Naive B cell (primary cell): Measurements from ENCODE around the gene TACC2. TPM values are rescaled to one million over a fixed set of nuclear protein-coding genes. Genes with fewer than 3 reads are reported as not detected.

Source experiments
- ATAC-seq, 2 donors: fragments of 150-1000 bp; cut with Tn5 transposase; 2 replicates each; pipeline ENCODE4 v1.10.0; 2021; ENCODE audit warnings: low read depth in 2 of 2, mild to moderate bottlenecking in 2 of 2, moderate library complexity in 2 of 2
- DNase-seq: peaks from one replicate; pipeline ENCODE4 v3.0.0; 2022
- H3K27ac Mint-ChIP-seq, 6 donors: one replicate each; pipeline ENCODE4 v1.8.0; 2020 to 2022; ENCODE audit warnings: mild to moderate bottlenecking in 6 of 6, mixed read lengths in 6 of 6, moderate library complexity in 5 of 6, inconsistent platforms in 2 of 6
- H3K27me3 Mint-ChIP-seq, 3 donors: one replicate each; pipeline ENCODE4 v1.8.0; 2021 to 2022; ENCODE audit warnings: mixed read lengths in 3 of 3, mild to moderate bottlenecking in 1 of 3
- H3K36me3 Mint-ChIP-seq, 2 donors: one replicate each; pipeline ENCODE4 v1.8.0; 2020 to 2022; ENCODE audit warnings: mixed read lengths in 2 of 2, inconsistent platforms in 1 of 2, mild to moderate bottlenecking in 1 of 2
- H3K4me1 Mint-ChIP-seq, 3 donors: one replicate each; pipeline ENCODE4 v1.8.0; 2020 to 2022; ENCODE audit warnings: mixed read lengths in 3 of 3, inconsistent platforms in 1 of 3, mild to moderate bottlenecking in 1 of 3, moderate library complexity in 1 of 3
- H3K4me3 Mint-ChIP-seq, 8 donors: one replicate each; pipeline ENCODE4 v1.8.0; 2020 to 2022; ENCODE audit warnings: mild to moderate bottlenecking in 8 of 8, mixed read lengths in 8 of 8, moderate library complexity in 8 of 8, inconsistent platforms in 2 of 8
- H3K9me3 Mint-ChIP-seq, 7 donors: one replicate each; pipeline ENCODE4 v1.8.0; 2020 to 2022; ENCODE audit warnings: mixed read lengths in 7 of 7, mild to moderate bottlenecking in 5 of 7, inconsistent platforms in 2 of 7, moderate library complexity in 1 of 7
- polyA plus RNA-seq, 6 donors: library from polyadenylated mRNA; unstranded; fragments of 300-500 nt; fragmentation: Illumina TruSeq; gene quantifications; one replicate each; pipeline ENCODE4 v1.2.3, GENCODE V29; 2021; ENCODE audit warnings: low read depth in 6 of 6

Gene TACC2
- polyA plus RNA-seq, 6 donors from 2014 or later: not detected

- no peak overlapping the region for H3K4me3 Mint-ChIP-seq
- no peaks in the 10 kb centered on the region for H3K36me3 Mint-ChIP-seq
- DNase-seq (no peak), ATAC-seq (no peak)
- H3K9me3 Mint-ChIP-seq: no peaks in the 10 kb centered on the region
- H3K27me3 Mint-ChIP-seq: peaks cover 23 to 33% (median 29%) of the 10 kb centered on the region in 3 donors
- H3K4me1 Mint-ChIP-seq: peaks cover 0 to 2% (median 0%) of the 10 kb centered on the region in 3 donors
- H3K27ac Mint-ChIP-seq: no peak overlapping the region
Observed at GRCh38 chr10:122152544-122152943, 163.6 kb downstream of the TACC2 start.

DNA sequence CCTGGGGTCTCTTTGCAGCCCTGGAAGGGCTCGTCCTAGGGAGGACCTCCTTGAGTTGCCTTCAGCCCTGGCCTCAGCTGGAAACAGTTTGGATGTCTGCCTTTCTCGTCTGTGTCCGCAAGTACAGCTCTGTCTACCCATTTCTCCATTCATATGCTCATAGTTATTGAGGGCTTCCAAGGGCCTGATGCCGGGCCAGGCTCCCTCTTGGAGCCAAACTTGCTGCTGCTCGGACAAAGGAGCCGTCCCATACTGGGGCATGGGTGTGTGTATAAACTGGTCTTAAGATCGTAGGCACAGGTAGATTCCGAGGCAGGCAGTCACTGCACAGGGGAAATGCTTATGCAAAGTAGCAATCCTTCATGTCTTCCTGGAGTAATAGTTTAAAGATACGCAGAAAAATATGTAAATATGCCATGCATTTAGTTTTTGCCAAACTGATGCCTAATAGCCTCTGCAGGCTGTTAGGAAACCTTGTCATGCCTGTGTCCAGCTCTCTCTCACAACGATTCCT lies 165.1 kb downstream of the TACC2 start:
- peaks cover 32 to 48% (median 40%) of the 10 kb centered on the region in 3 donors for H3K27me3 Mint-ChIP-seq

GRCh38 chr10:122154545-122155366 lies 165.8 kb downstream of the TACC2 start:
- Mint-ChIP-seq H3K27me3 (peaks cover 37 to 53% (median 40%) of the 10 kb centered on the region in 3 donors), H3K9me3 (no peaks in the 10 kb centered on the region), H3K4me3 (no peak overlapping the region), H3K4me1 (no peaks in the 10 kb centered on the region), H3K36me3 (no peaks in the 10 kb centered on the region), H3K27ac (no peak overlapping the region)
- ATAC-seq (no peak), DNase-seq (no peak)

More for the DNA sequence above, 165.1 kb downstream of the TACC2 start:
- no peak overlapping the region for H3K4me3 Mint-ChIP-seq
- H3K27ac Mint-ChIP-seq: no peak overlapping the region
- no peaks in the 10 kb centered on the region for H3K36me3 Mint-ChIP-seq
- ATAC-seq: no peak
- no peaks in the 10 kb centered on the region for H3K9me3 Mint-ChIP-seq
- peaks cover 0 to 2% (median 0%) of the 10 kb centered on the region in 3 donors for H3K4me1 Mint-ChIP-seq
- no peak for DNase-seq

DNA sequence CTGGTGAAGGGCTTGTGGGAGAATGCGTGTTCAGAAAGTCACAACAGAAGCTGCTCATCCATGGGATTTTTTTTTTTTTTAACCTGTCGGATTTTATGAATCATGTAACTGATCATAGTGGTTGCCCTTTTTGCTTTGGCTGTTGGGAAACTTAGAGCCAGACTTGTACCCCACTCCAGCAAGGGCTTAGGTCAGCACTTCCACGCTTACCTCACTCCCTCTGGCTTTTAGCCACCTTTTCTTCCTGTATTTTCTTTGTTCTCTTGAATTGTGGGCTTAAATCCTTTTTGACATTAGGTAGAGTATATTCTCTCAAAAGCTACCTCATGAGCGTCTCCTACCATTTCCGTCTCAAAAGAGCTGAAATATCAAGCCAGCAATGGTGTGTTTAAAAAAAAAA lies 168.5 kb downstream of the TACC2 start:
- Mint-ChIP-seq H3K4me1 (peaks cover 0 to 3% (median 0%) of the 10 kb centered on the region in 3 donors), H3K27ac (no peak overlapping the region), H3K9me3 (no peaks in the 10 kb centered on the region), H3K36me3 (no peaks in the 10 kb centered on the region), H3K4me3 (no peak overlapping the region), H3K27me3 (peaks cover 49 to 61% (median 58%) of the 10 kb centered on the region in 3 donors)
- ATAC-seq: no peak
- DNase-seq: no peak

DNA sequence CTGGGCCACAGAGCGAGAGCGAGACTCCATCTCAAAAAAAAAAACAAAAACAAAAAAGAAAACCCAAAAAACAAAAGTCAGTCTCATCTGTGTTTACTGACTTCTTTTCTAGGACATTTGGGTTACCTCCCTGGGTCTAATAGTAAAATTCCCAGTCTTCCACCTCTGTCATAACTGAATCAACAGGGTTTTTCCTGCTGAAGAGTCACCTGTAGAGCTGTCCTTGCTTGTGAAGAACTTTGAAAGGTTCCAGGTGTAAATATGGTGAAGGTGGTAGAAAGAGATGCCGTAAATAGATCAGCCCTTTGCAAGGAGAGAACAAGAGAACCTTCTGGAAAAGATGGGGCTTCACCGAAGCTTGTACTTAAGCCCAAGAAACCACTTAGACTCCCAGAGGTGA lies 169.4 kb downstream of the TACC2 start:
- DNase-seq (no peak), ATAC-seq (no peak)
- Mint-ChIP-seq H3K4me1 (peaks cover 0 to 5% (median 3%) of the 10 kb centered on the region in 3 donors), H3K27me3 (peaks cover 50 to 70% (median 64%) of the 10 kb centered on the region in 3 donors), H3K4me3 (no peak overlapping the region), H3K27ac (no peak overlapping the region), H3K36me3 (no peaks in the 10 kb centered on the region), H3K9me3 (no peaks in the 10 kb centered on the region)

DNA sequence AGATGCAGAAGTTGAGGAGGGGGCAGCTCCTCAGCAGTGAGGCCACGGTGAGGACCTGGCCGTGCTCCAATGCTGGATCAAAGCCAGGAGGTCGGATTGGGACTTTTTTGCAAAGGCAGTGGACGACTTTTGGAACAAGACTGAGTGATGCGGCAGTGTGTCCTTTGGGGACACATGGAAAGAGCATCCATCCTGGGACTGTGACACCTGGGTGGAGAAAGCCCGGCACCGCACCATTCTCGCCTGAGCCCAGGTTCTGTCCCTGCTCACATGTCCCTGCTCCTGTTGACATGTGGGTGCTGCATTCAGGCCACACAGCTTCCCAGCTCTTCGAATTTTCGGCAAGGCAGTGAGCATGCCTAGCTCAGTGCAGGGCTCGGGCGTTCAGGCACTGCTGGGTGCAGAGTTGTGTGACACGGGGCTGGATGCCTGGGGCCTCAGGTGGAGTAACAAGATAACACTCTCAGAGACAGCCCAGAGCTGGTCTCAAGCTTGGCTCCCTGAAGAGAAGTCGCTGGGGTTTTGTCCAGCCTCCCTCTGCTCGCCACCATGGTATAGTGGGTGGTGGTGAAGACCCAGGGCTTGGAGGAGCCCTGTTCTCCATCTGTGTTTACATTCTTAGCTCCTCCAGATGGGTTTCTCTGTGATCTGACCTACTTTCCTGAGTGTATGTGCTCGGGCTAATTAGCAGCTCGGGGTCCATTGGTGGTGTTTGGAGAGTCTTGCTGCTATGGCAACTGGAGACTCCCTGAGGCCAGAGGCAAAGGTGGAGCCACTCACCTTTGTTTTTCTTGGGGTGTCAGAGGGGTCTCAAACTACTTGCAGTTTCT lies 170.4 kb downstream of the TACC2 start:
- DNase-seq: no peak
- Mint-ChIP-seq H3K27me3 (peaks cover 48 to 72% (median 71%) of the 10 kb centered on the region in 3 donors), H3K9me3 (no peaks in the 10 kb centered on the region), H3K36me3 (no peaks in the 10 kb centered on the region), H3K27ac (peak overlapping the region in 2 of 6 donors; percentile 9 to 86), H3K4me3 (no peak overlapping the region), H3K4me1 (peaks cover 0 to 12% (median 8%) of the 10 kb centered on the region in 3 donors)
- ATAC-seq: no peak

DNA sequence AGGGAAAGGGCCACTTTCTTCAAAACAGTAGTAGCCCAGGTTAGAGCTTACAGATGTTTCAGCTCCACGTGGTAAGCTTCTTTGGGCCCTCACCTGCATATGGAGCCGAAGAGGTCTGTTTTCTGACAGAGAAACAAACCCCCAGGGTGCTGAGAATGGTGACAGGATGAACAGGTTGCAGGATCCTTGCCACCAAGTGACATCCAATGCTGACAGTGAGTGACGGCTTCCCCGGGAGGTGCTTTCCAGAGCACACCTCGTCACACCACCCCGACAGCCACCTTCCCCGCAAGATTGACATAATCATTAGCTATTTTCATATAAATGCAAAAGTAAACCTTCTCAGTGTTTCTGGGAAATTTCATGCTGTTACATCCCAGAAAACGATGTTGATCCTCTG lies 172.8 kb downstream of the TACC2 start:
- no peak for ATAC-seq
- Mint-ChIP-seq H3K4me1 (peaks cover 5 to 18% (median 11%) of the 10 kb centered on the region in 3 donors), H3K27ac (no peak overlapping the region), H3K36me3 (peaks cover 0 to 8% of the 10 kb centered on the region in 2 donors), H3K27me3 (peaks cover 64 to 90% (median 84%) of the 10 kb centered on the region in 3 donors), H3K4me3 (no peak overlapping the region), H3K9me3 (no peaks in the 10 kb centered on the region)
- DNase-seq: no peak

DNA sequence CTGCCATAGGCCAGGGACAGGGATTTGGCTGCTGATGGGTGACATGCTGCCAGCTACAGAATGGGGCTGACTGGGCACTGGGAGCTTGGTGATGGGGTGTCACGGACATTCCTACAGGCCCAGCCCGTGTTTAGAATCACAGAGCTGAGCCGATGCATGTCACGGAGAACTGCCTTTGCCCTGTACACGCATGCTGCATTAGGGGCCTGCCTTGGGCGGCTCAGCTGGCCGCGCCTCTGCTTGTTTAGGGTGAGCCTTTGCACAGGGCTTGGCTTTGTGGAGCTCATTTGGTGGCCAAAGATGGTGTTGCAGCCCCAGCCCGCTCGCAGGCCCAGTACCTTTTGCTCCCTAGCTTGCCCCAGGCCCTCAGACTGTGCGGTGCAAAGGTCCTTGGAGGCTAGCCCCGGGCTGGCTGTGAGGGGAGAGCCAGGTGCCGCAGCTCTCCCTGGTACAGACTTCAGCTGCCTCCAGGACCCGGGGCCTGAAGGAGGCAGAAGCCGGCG lies 173.8 kb downstream of the TACC2 start:
- DNase-seq (no peak), ATAC-seq (no peak)
- Mint-ChIP-seq H3K4me3 (peak overlapping the region in 3 of 8 donors; percentile 40 to 61 (median 56)), H3K27ac (no peak overlapping the region), H3K9me3 (no peaks in the 10 kb centered on the region), H3K36me3 (peaks cover 0 to 8% of the 10 kb centered on the region in 2 donors), H3K4me1 (peaks cover 5 to 18% (median 11%) of the 10 kb centered on the region in 3 donors), H3K27me3 (peaks cover 63 to 90% (median 84%) of the 10 kb centered on the region in 3 donors)

DNA sequence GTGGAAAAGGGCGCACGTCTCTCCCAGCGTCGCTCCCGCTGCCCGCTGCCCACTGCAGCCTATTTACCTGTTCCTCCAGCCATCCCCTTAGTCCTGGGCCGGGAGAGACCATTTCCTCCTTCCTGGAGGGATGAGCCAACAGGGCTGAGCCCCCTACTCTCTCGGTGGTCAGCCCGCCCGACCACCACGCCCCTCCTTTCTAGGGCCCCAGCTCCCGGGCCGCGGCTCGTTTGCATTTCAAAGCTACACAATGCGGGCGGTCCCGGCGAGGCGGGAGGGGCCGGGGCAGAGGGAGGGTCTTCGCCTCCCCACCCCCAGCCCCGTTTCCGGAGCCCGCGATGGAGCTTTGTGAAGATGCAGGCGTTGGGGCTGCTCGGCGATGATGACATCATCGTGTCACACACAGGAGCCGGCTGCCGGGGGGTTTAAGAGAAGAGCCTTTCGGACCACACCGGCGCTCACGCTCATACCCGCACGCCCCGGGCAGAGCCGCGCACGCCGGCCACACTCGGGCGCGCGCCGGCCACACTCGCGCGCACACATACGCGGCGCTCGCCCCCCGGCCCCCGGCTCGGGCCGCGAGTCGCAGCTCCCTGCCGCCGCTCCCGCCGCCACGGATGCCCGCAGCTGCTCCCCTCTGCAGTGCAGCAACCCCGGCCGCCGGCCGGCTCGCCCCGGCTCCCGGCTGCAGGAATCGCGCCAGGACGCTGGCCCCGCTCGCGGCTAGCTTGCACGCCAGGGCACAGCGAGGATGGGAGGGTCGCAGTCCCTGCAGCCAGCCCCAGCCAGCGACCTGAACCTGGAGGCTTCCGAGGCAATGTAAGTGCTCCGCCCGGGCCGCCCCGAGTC lies 174.4 kb downstream of the TACC2 start:
- ATAC-seq: no peak
- DNase-seq: no peak
- Mint-ChIP-seq H3K27me3 (peaks cover 62 to 93% (median 78%) of the 10 kb centered on the region in 3 donors), H3K36me3 (peaks cover 0 to 8% of the 10 kb centered on the region in 2 donors), H3K27ac (no peak overlapping the region), H3K4me3 (peak overlapping the region in 2 of 8 donors; percentile 40 to 57), H3K9me3 (no peaks in the 10 kb centered on the region), H3K4me1 (peaks cover 5 to 18% (median 11%) of the 10 kb centered on the region in 3 donors)

DNA sequence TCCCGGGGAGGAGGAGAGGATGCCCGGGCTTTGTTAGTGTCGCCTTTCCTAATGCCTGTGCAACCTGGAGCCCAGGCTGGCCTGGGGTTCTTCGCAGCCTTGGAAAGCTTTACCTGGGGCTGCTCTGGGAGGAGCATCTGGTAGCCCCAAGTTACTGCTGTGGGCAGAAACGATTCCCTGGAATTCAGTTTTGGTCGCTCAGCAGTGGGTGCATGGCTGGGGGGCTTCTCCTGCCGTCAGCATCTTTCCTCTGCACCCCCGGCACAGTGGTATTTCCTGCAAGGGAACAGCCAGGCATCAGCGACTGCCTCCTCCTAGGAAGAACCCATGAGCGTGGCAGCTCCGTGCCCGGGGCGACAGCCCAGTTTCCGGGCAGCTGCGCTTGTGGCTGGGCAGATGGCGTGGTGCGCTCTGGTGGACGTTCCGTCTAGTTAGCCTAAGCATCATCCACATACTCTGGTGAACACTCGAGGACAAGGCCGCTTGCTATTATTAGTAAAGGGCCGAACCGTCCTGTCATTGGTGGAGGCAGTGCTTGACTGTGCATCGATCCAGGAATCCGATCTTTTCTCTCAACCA lies 175.1 kb downstream of the TACC2 start:
- Mint-ChIP-seq H3K27ac (no peak overlapping the region), H3K9me3 (no peaks in the 10 kb centered on the region), H3K36me3 (peaks cover 0 to 8% of the 10 kb centered on the region in 2 donors), H3K27me3 (peaks cover 55 to 92% (median 71%) of the 10 kb centered on the region in 3 donors), H3K4me1 (peaks cover 5 to 18% (median 11%) of the 10 kb centered on the region in 3 donors), H3K4me3 (peak overlapping the region in 6 of 8 donors; percentile 4 to 68 (median 58))
- DNase-seq (no peak), ATAC-seq (no peak)

DNA sequence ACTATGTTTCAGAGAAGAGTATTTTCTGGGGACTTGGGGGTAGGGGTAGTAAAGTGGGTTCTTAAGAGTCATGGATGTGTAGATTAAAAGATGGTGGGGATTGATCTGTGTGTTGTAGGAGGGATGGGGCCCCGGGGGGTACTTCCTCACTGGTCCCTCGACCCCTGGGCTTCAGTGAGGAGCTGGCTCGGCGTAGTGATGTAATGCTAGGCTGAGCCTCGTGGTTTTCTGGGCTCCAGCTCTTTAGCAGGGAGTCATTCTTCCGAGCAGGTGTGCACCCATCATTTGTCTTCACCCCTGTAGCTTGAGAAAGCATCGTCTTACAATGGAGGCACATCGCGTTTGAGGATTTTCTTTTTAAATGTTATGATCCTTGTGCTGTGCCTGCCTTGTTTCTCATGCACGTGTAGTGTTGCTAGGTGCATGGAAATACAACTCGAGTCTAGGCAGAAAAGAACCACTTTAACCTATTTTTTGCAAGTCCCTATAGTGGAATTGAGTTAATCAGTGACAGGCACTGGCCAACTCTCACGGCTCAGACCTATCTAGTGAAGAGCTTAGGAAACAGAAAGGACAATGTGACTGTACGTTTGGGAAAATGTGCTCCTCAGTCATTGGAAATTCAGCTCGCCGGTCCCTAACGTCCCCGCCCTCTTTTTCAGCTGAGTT lies 176.0 kb downstream of the TACC2 start:
- no peak for ATAC-seq
- peaks cover 61 to 89% (median 69%) of the 10 kb centered on the region in 3 donors for H3K27me3 Mint-ChIP-seq

More for the DNA sequence above, 176.0 kb downstream of the TACC2 start:
- Mint-ChIP-seq H3K4me1 (peaks cover 5 to 18% (median 11%) of the 10 kb centered on the region in 3 donors), H3K27ac (no peak overlapping the region), H3K4me3 (peak overlapping the region in 1 of 8 donors; percentile 65), H3K36me3 (peaks cover 0 to 8% of the 10 kb centered on the region in 2 donors), H3K9me3 (no peaks in the 10 kb centered on the region)
- no peak for DNase-seq
